WTC11 (cell line): ENCODE measurements around the gene CHN1.

Experiments used
- TF ChIP-seq, protein P1 (sequence below): sonication (generic); formaldehyde crosslinking; IDR thresholded peaks from 2 replicates; pipeline ENCODE4 v1.8.1; 2023; ENCODE audit warnings: mild to moderate bottlenecking, missing genetic modification reagents, moderate library complexity
- TF ChIP-seq, protein P2 (sequence below): sonication (generic); formaldehyde crosslinking; IDR thresholded peaks from 2 replicates; pipeline ENCODE4 v1.8.0; 2023; ENCODE audit warnings: missing genetic modification reagents

DNA sequence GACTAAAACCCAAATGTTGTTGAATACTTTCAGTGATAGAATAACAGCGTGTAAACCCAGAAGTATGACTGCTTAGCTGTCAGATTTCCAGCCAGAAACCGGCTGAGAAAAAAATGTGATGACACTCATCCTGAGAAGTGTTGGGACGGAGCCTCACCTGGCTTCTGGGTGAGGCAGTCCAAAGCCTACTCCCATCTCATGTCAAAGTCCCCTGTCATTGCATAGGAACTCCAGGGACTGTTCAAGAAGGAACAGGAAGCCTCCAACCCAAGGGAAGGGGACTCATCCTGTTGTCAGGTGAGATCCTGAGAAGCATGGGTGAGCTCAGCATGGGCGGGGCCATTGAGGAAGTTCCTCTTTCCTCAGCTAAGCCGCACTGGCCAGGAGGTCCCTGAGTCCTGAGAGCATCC is 229.6 kb downstream of the CHN1 start:
- TF ChIP-seq, protein P1, sequence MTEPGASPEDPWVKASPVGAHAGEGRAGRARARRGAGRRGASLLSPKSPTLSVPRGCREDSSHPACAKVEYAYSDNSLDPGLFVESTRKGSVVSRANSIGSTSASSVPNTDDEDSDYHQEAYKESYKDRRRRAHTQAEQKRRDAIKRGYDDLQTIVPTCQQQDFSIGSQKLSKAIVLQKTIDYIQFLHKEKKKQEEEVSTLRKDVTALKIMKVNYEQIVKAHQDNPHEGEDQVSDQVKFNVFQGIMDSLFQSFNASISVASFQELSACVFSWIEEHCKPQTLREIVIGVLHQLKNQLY (CRISPR knock-in tag) = no peak
- TF ChIP-seq, protein P2, sequence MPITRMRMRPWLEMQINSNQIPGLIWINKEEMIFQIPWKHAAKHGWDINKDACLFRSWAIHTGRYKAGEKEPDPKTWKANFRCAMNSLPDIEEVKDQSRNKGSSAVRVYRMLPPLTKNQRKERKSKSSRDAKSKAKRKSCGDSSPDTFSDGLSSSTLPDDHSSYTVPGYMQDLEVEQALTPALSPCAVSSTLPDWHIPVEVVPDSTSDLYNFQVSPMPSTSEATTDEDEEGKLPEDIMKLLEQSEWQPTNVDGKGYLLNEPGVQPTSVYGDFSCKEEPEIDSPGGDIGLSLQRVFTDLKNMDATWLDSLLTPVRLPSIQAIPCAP (CRISPR knock-in tag) = no peak
